K562 treated with DMSO at 1 percent for 24 hours (cell line): ENCODE measurements around the gene ATG101. TPM values are rescaled to one million over a fixed set of nuclear protein-coding genes. Genes with fewer than 3 reads are reported as not detected.

Experiments
- total RNA-seq: library from RNA; unstranded; fragments of 300-600 nt; gene quantifications from 2 replicates; pipeline ENCODE4 v1.2.3, GENCODE V29; 2022; ENCODE audit warnings: low read depth; ENCODE audit not compliant: insufficient read depth

ATG101 gene, protein sequence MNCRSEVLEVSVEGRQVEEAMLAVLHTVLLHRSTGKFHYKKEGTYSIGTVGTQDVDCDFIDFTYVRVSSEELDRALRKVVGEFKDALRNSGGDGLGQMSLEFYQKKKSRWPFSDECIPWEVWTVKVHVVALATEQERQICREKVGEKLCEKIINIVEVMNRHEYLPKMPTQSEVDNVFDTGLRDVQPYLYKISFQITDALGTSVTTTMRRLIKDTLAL
- 65.8 and 66.0 TPM in 2 replicates for total RNA-seq

DNA sequence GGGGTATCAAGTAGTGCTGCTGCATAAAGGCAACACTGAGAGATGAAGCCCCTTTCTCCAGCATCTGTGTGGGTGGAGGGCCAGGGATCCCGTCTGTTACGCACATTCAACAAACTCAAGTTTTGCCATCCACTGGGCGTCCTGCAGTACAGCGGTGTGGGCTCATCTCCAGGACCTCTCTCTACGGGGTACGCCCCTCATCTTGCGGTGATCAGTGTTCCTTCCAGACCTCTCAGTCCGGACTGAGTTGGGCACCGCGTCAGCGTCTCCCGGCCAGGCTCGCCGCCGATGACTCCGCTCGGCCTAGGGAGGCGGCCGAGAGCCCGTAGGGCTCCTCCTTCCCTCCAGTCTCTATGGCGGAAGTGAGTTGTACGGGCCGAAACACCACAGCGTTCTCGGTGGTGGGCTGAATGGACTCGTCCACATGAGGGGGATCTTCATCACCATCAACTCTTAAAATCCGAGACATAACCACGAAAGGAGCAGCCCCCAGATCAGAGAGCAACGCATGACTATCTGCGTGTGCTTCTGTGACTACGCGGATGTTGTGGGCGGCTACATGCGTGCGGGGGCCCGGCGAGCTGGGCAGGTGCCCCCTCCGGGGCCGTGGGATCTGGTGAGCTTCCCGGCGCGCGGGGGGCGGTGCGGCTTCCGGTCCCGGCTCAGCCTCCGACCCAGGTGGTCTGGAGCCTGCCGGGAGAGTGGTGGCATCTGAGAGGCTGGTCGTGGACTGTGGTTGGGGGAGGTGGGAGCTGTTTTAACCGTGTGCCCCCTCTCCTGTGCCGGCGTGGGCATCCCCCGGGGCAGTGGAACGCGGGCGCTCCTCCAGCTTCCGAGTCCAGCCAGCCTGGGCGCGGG lies at the start of gene ATG101:
Gene ATG101 (plus strand): TSS at position 652 of the 858 bp plus-strand sequence. CDS start 3,673 bp downstream, outside the sequence.

DNA sequence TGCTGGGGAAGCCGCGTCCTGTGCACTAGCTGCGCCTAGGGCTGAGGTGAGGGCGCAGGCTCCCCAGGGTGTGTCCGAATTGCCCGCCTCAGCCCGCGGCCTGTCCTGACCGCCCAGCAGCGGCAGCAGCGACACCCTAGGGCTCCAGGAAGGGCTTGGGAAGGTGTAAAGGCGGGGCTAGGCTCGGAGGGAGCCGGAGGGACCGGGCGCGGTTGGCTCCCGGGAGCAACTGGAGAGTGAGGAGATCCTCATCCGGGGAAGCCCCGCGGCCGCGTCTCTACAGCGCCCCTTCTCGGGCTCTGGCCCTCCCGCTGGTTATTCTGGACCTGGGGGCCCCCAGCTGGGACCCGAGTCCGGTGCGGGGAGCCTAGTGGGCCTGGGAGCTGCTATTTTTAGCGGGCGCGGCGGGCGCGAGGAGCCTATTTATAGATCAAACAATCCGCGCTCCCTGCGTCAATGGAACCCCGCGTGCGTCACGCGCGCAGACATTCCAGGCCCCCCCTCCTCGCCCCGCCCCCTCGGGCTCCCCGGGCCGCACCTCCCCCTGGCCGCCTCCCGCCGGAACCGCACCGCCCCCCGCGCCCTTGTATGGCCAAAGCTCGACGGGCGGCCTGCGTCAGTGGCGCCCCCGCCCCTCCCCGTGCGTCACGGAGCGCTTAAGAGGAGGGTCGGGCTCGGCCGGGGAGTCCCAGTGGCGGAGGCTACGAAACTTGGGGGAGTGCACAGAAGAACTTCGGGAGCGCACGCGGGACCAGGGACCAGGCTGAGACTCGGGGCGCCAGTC lies 18.8 kb upstream of the ATG101 start, which contains the start of gene NR4A1:
Gene NR4A1 (plus strand): TSS at position 685 of the 784 bp plus-strand sequence. CDS start 2,887 bp downstream, outside the sequence.

DNA sequence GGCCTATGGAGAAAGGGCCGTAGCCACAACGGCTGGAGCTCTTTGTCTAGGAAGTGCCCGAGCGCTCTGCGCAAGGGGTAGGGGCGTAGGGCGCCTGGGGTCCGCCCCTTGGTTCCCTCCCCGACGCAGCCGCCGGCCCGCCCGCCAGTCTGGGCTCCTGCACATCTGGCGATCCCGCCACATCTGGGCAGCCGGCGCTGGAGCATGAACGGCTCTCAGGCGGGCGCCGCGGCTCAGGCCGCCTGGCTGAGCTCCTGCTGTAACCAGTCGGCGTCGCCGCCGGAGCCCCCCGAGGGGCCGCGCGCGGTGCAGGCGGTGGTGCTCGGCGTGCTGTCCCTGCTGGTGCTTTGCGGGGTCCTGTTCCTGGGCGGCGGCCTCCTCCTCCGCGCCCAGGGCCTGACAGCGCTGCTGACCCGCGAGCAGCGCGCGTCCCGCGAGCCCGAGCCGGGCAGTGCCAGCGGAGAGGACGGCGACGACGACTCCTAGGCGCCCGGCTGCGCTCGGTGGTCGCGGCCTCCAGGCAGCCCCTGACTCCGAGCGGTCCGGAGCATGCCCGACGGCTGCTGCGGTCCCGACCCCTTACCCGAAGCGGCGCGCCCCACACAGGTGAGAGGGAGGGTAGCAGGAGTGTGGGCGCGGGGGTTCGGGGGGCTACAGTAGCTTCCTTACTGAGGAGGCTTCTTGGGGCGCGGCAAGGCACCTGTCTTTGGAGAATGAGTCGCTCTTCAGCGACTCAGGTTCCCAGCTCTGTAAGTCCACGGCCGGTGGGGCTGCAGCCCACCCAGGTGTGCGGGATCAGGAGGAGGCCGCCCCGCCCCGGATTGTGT lies 10.0 kb downstream of the ATG101 start, which contains the start of gene SMIM41:
Gene SMIM41 (plus strand): TSS at position 129 of the 827 bp plus-strand sequence. CDS start 76 bp downstream, at position 205.

Other genes with a start within 250 kb of the ATG101 start
- gene FIGNL2, start 221.3 kb upstream of the ATG101 start, total RNA-seq = 0.06 TPM in 1 of 2 replicates, not detected in the other
- 2.6 and 4.2 TPM in 2 replicates for gene ANKRD33, start 181.9 kb upstream of the ATG101 start, total RNA-seq
- 13.1 and 14.7 TPM in 2 replicates for gene ACVRL1, start 162.5 kb upstream of the ATG101 start, total RNA-seq
- gene ACVR1B, start 118.3 kb upstream of the ATG101 start, total RNA-seq = 11.8 and 14.4 TPM in 2 replicates
- gene TAMALIN, start 63.0 kb upstream of the ATG101 start, total RNA-seq = 12.3 and 13.6 TPM in 2 replicates
- 3.6 and 3.8 TPM in 2 replicates for gene NR4A1, start 18.5 kb upstream of the ATG101 start, total RNA-seq
- not detected in 2 replicates for gene SMIM41, start 9.7 kb downstream of the ATG101 start, total RNA-seq
- not detected in 2 replicates for gene KRT80, start 122.0 kb downstream of the ATG101 start, total RNA-seq
- gene KRT7, start 163.3 kb downstream of the ATG101 start, total RNA-seq = not detected in 2 replicates
- gene KRT86, start 204.7 kb downstream of the ATG101 start, total RNA-seq = 0.45 TPM in 1 of 2 replicates, not detected in the other
- 0.19 and 0.34 TPM in 2 replicates for gene KRT81, start 221.6 kb downstream of the ATG101 start, total RNA-seq